Duodenal mucosa (tissue), 2 donors: Measurements from ENCODE around the gene TGIF2.

Experiments used
- H3K27ac ChIP-seq: one replicate; pipeline ENCODE4 v1.7.0; 2013; ENCODE audit warnings: low read depth, low read length
- H3K27me3 ChIP-seq, 2 donors: one replicate each; pipeline ENCODE4 v1.7.0; 2013; ENCODE audit warnings: low read length in 2 of 2, control low read depth in 1 of 2; ENCODE audit not compliant: insufficient read depth in 2 of 2, control insufficient read depth in 1 of 2
- H3K36me3 ChIP-seq, 2 donors: one replicate each; pipeline ENCODE4 v1.7.0; 2013; ENCODE audit warnings: low read length in 2 of 2, control low read depth in 1 of 2; ENCODE audit not compliant: insufficient read depth in 2 of 2, control insufficient read depth in 1 of 2
- H3K4me1 ChIP-seq, 2 donors: one replicate each; pipeline ENCODE4 v1.7.0; 2013; ENCODE audit warnings: low read length in 2 of 2, control low read depth in 1 of 2; ENCODE audit not compliant: insufficient read depth in 2 of 2, control insufficient read depth in 1 of 2
- H3K4me3 ChIP-seq, 2 donors: one replicate each; pipeline ENCODE4 v1.7.0; 2013; ENCODE audit warnings: low read length in 2 of 2, low read depth in 1 of 2
- H3K9ac ChIP-seq, 2 donors: one replicate each; pipeline ENCODE4 v1.7.0; 2013; ENCODE audit warnings: low read length in 2 of 2, low read depth in 1 of 2
- H3K9me3 ChIP-seq, 2 donors: one replicate each; pipeline ENCODE4 v1.7.0; 2013; ENCODE audit warnings: low read length in 2 of 2, control low read depth in 1 of 2; ENCODE audit not compliant: control insufficient read depth in 1 of 2

Gene TGIF2

GRCh38 chr20:36582322-36582721 lies 8.9 kb downstream of the TGIF2 start:
- H3K4me1 ChIP-seq: no peaks in the 10 kb centered on the region
- no peaks in the 10 kb centered on the region for H3K27me3 ChIP-seq
- H3K9ac ChIP-seq: no peak overlapping the region
- H3K4me3 ChIP-seq: no peak overlapping the region
- H3K9me3 ChIP-seq: no peaks in the 10 kb centered on the region
- no peak overlapping the region for H3K27ac ChIP-seq
- H3K36me3 ChIP-seq: peaks cover 10 to 35% of the 10 kb centered on the region in 2 donors

GRCh38 chr20:36582821-36583220 lies 9.4 kb downstream of the TGIF2 start:
- Histone ChIP-seq H3K9ac (no peak overlapping the region), H3K36me3 (peaks cover 10 to 35% of the 10 kb centered on the region in 2 donors), H3K4me3 (no peak overlapping the region), H3K27me3 (no peaks in the 10 kb centered on the region), H3K4me1 (no peaks in the 10 kb centered on the region), H3K27ac (no peak overlapping the region), H3K9me3 (no peaks in the 10 kb centered on the region)

- H3K27me3 ChIP-seq: no peaks in the 10 kb centered on the region
- no peaks in the 10 kb centered on the region for H3K9me3 ChIP-seq
- H3K27ac ChIP-seq: no peak overlapping the region
- no peak overlapping the region for H3K9ac ChIP-seq
- H3K4me1 ChIP-seq: no peaks in the 10 kb centered on the region
- no peak overlapping the region for H3K4me3 ChIP-seq
- H3K36me3 ChIP-seq: peaks cover 10 to 28% of the 10 kb centered on the region in 2 donors
These were observed 10.7 kb downstream of the TGIF2 start for GRCh38 chr20:36584018-36584481.

- Histone ChIP-seq H3K27ac (no peak overlapping the region), H3K9ac (no peak overlapping the region), H3K27me3 (no peaks in the 10 kb centered on the region), H3K4me3 (no peak overlapping the region), H3K36me3 (peaks cover 5 to 15% of the 10 kb centered on the region in 2 donors), H3K9me3 (no peaks in the 10 kb centered on the region), H3K4me1 (no peaks in the 10 kb centered on the region)
These were observed 12.2 kb downstream of the TGIF2 start for GRCh38 chr20:36585410-36586125.

- Histone ChIP-seq H3K27me3 (no peaks in the 10 kb centered on the region), H3K4me3 (no peak overlapping the region), H3K4me1 (no peaks in the 10 kb centered on the region), H3K9ac (no peak overlapping the region), H3K36me3 (peaks cover 2 to 11% of the 10 kb centered on the region in 2 donors), H3K27ac (no peak overlapping the region), H3K9me3 (no peaks in the 10 kb centered on the region)
These were observed 14.1 kb downstream of the TGIF2 start for GRCh38 chr20:36587388-36588070.

DNA sequence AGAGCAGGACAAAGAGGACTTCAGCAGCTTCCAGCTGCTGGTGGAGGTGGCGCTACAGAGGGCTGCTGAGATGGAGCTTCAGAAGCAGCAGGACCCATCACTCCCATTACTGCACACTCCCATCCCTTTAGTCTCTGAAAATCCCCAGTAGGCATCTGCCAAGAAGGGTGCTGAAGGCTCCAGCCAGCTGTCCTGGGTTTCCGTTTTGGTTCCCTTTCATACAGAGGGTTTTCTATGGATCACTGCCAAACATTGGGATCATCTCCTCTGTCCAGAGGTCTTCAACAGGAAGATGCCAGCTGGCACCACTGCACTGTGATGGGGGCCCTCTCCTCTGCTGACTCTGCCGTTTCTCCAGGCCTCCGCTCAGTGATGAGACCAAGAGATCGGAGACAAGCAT lies 17.9 kb downstream of the TGIF2 start:
- peaks cover 0 to 8% of the 10 kb centered on the region in 2 donors for H3K4me1 ChIP-seq
- no peak overlapping the region for H3K9ac ChIP-seq
- no peaks in the 10 kb centered on the region for H3K9me3 ChIP-seq
- no peak overlapping the region for H3K4me3 ChIP-seq
- peaks cover 0 to 5% of the 10 kb centered on the region in 2 donors for H3K36me3 ChIP-seq
- H3K27ac ChIP-seq: no peak overlapping the region
- H3K27me3 ChIP-seq: no peaks in the 10 kb centered on the region

DNA sequence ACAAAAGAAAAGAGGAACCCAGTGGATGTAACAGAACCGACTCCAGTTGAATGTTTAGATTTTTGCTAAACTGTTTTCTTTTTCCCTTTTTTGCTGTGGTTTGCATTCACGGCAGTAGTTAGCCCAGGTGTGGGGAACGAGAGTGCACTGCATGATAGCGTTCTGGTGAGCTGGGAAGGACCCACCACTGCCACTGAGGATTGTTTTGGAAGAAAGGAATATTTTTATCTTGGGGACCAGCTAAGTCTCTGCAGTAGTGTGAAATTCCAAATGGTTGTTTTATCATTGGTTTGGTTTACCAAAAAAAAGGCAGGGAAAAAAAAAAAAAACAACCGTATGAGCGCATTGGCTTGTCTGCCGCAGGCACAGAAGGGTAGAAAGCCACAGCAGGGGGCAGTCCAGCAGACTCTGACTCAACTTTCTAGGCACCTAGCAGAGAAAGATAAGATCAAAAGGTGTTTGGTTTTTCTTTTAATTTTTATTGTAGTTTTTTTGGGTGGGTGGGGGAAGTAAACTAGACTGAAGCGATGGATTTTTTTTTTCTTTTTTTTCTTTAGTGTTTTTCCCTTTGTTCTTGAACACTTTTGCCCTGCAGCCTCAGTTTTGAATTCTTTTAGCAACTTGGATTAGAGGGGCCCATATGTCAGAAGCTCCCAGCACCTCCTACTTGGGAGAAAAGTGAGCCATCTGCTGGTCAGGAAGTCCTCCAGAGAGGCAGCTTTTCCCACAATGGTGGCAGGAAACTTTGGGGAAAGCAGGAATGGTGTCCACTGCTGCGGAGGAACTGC lies 18.7 kb downstream of the TGIF2 start:
- peaks cover 0 to 5% of the 10 kb centered on the region in 2 donors for H3K36me3 ChIP-seq
- no peak overlapping the region for H3K27ac ChIP-seq

DNA sequence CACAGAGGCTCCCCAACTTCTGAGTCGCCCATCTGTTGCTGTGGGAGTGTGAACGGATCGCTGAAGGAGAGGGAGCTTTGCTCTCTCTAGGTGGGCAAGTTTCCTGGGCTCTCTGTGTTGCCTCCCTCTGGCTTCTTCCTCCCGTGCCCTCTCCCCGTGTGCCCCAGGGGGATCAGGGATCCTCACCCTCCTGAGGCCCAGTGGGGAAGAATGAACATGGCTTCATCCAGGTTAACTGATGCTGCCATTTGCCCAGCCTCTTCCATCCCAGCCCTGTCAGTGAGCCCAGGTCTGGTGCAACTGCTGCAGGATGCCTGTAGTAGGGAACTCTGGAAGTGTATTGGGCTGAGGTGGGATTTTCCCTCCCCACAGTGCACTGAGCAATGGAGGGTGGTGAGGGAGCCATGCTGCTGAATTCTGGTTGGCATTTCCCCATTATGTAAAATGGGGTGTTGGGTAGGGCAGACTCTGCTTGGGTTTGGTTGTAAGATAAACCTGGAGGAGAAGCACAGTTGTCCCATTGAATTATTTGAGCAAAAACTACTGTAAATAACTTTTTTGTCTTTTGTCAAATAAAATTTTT lies 20.0 kb downstream of the TGIF2 start:
- Histone ChIP-seq H3K9me3 (no peaks in the 10 kb centered on the region), H3K9ac (no peak overlapping the region), H3K4me1 (peaks cover under 1 to 8% of the 10 kb centered on the region in 2 donors), H3K4me3 (no peak overlapping the region), H3K36me3 (peaks cover 0 to 5% of the 10 kb centered on the region in 2 donors), H3K27me3 (no peaks in the 10 kb centered on the region), H3K27ac (no peak overlapping the region)

More for the DNA sequence above, 18.7 kb downstream of the TGIF2 start:
- H3K4me1 ChIP-seq: peaks cover 0 to 8% of the 10 kb centered on the region in 2 donors
- no peaks in the 10 kb centered on the region for H3K9me3 ChIP-seq
- no peak overlapping the region for H3K4me3 ChIP-seq
- no peak overlapping the region for H3K9ac ChIP-seq
- H3K27me3 ChIP-seq: no peaks in the 10 kb centered on the region

DNA sequence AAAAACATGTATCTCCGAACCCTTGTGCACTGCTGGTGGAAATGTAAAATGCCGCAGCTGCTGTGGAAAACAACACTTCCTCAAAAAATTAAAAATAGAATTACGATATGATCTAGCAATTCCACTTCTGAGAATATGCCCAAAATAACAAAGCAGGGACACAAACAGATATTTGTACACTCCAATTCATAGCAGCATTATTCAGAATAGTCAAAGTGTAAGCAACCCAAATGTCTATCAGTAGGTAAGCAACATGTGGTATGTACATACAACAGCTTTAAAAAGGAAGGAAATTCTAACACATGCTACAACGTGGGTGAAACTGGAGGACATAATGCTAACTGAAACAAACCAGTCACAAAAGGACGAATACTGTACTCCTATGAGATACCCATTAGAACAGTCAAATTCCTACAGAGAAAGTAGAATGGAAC lies 26.5 kb downstream of the TGIF2 start:
- H3K4me3 ChIP-seq: no peak overlapping the region
- no peaks in the 10 kb centered on the region for H3K9me3 ChIP-seq
- H3K4me1 ChIP-seq: peaks cover 8 to 9% of the 10 kb centered on the region in 2 donors
- H3K36me3 ChIP-seq: no peaks in the 10 kb centered on the region
- no peaks in the 10 kb centered on the region for H3K27me3 ChIP-seq
- H3K9ac ChIP-seq: no peak overlapping the region
- no peak overlapping the region for H3K27ac ChIP-seq
